GM18508 (cell line): ENCODE results near the gene B3GNT8.
"Not testable (repeated sequence)": the region's sequence is repeated elsewhere in the genome, so short reads cannot be mapped to it uniquely, and the experiment has no call there.

ENCODE experiments used
- ATAC-seq: cut with Tn5 transposase; IDR thresholded peaks from one replicate; pipeline ENCODE4 v1.9.1; 2021; ENCODE audit warnings: moderate number of reproducible peaks; ENCODE audit not compliant: insufficient read depth, unreplicated experiment

The B3GNT8 gene

DNA sequence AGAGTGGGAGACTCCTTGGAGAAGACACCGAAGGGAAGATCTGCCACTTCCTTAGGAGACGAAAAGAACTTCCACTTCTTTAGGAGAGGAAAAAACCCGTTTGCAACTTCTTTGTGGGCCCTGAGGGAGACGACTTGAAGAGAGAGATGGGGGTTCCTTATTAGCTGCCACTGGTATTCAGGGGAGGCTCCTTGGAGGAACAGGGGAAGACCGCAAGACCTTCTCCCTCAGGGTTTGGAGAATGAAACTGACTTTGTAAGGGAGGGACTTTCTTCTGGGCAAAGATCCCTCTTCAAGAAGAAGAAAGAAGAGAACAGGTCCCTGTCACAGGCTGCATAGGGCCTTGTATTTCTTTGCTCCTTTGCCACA, 29.1 kb downstream of the B3GNT8 start:
- no peak for ATAC-seq

DNA sequence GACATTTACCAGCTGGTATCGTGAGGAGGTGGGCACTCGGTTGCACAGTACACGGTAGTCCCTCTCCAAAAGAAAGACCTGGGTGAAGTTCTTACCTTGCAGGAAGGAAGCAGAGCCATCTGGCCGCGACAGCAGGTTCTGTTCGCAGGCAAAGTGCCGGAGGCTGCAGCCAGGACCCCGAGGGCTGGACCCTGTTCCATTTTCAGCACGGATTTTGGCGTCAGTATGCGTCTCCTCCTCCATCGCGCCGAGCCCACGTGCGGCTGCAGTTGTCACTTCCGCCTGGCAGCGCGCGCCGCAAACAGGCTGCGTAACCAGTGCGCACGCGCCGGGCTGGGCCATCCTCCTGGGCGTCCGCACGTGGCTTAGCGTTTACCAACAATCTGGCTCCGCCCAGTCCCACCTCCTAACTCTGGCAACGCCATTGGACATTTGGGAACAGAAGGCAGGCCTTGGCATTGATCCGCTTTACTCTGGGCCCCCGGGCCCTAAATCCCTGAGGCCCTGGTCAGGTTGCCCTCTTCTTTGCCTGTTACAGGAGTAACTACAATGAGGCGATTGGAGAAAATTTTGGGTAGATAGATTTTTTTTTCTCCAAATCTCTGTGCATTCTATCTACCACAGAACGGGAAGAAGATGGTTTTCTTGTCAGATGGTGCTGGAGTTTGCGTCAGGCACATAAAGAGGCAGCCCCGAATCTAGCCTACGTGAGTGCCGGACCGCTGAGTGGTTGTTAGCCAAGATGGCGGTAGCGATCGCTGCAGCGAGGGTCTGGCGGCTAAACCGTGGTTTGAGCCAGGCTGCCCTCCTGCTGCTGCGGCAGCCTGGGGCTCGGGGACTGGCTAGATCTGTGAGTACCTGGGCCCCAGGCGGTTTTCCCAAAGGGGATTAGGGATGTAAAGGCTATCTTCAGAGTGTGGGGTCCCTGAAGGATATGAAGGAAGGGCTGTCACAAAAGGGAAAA, 29.8 kb downstream of the B3GNT8 start, which contains the start of the genes BCKDHA and EXOSC5:
Gene BCKDHA (plus strand): TSS at position 733 of the 964 bp plus-strand sequence. CDS start 10 bp downstream, at position 743.
Gene EXOSC5 (minus strand): TSS at position 274 of the 964 bp plus-strand sequence. CDS start 31 bp downstream, at position 243.
- peak; percentile 48 for ATAC-seq

DNA sequence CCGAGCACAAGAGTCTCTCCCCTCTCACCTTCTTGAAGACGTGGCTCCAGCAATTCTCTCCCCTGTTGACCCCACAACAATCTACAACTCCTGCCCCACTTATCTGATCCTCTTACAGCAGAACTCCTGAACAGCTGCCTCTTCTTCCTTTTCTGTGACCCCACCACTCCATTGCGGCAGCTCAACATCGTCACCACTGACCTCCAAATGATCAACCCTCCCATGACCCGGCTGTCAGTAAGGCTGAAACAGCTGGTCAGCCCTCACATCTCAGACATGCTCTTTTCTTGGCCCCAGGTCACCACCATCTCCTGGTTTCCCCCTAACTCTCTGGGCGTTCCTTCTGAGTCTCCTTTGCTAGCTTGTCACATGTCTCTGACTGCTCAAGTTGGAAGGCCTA, 31.8 kb downstream of the B3GNT8 start:
- no peak for ATAC-seq

DNA sequence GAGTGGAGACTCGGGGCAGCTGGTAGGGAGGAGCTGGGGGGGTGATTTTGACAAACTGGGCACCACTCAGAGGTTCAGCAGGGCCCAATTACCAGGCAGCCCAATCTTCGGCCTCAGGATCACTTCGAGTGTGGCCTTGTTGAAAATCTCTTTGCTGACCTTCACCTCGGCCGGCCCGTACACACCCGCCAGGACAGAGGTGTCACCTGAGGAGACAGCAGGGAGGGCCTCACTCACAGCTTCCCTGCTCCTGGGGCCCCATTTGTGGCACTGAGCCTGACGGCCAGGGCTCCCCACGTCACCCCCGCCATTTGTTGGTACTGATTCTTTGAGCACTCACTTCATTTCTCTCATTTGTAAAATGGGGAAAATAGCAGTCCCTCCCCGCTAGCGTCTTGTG, 34.4 kb downstream of the B3GNT8 start:
- no peak for ATAC-seq

DNA sequence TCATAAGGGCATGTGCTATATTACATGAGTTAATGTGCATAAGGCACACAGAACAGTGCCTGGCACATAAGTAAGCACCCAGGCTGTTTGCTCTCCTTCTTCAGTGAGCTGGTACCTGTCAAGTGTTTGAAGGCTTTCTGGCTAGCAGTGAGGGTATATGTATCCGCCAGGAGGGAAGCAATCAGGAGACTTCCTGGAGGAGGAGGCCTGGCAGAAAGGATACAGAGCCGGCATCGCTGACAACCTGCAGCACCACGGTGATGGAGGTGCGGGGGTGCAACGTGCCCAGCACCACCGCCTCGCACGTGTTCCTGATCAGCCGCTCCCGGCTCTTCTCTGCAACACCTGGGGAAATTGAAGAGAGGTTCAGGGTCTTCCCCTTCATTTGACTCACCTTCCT, 35.6 kb downstream of the B3GNT8 start:
- no peak for ATAC-seq

DNA sequence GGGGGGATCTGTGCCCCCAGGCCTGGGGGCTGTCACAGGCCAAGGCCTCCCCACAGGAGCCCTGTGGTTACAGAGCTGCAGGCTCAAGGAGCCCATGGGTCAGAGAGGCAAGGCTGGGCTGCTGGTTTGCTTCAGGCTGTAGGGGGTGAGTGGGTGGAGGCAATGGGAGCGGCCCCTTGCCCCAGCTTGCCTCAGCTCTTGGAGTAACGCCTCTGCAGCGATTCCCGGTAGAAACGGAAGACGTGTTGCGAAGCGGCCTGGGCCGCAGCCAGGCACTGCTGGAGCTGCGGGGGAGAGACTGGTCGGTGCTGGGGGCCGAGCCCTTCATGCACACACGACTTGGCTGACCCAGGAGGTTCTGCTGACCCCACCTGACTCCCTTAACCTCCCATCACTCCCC, 40.7 kb downstream of the B3GNT8 start:
- no peak for ATAC-seq

DNA sequence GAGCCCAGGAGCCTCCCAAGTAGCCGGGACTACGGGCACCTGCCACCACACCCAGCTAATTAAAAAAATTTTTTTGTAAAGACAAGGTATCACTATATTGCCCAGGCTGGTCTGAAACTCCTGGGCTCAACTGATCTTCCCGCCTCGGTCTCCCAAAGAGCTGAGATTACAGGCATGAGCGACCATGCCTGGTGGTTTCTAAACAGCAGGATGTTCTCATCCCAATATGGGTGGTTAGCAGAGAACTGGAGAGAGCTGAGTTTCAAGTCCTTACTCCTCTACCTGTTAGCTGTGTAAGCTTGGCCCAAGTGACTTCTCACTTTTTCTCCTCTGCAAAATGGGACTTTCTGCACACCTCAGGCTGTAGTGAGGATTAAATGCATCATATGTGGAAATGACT, 42.8 kb downstream of the B3GNT8 start:
- no peak for ATAC-seq

DNA sequence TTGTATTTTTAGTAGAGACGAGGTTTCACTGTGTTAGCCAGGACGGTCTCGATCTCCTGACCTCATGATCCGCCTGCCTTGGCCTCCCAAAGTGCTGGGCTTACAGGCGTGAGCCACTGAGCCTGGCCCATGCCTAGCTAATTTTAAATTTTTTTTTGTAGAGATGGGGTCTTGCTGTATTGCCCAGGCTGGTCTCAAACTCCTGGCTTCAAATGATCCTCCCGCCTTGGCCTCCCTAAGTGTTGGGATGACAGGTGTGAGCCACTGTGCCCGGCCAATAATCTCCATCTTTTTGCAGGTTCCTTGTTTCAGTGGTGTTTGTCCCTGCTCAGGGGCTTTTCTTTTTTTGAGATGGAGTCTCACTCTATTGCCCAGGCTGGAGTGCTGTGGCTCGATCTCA, 45.6 kb downstream of the B3GNT8 start:
- ATAC-seq: not testable (repeated sequence)

DNA sequence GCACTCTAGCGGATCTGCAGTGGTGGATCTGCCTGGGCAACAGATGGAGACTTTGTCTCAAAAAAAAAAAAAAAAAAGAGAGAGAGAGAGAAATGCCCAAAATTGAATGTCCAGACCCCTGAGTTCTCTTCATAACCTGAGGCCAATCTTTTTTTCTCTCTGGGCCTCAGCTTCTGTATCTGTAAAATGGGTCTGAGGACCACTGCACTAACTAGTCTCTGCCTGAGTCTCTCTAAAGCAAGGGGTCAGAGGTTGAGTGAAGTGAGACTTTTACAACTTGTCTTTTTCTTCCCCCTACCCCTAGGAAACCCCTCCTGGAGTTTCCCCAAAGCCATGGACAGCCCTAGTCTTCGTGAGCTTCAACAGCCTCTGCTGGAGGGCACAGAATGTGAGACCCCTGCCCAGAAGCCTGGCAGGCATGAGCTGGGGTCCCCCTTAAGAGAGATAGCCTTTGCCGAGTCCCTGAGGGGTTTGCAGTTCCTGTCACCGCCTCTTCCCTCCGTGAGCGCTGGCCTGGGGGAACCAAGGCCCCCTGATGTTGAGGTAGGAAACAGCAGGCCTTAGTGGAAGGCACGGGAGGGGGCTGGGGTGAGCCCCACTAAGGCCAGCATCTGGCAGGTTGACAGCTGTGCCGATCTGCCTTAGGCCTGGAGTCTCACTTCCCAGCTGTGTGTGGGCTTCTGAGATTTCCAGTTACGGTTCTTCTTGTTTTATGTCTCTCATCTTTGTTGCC, 49.0 kb downstream of the B3GNT8 start:
- ATAC-seq: no peak

DNA sequence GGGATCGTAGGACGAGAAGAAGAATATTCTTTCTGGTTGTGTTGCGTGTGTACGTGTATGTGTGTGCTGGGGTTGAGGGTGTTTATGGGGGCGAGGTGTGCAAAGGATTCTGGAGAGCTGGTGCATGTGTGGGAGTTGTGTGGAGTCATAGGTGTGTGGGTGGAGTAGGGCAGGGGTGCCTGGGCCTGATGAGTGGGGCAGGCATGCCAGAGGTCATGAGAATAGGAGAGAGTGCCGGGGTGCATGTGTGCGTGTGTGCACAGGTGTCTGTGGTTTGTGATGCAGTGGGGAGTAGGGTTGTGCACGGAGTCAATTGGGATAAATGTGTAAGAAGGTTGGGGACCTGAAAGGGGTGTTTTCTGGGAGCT, 50.2 kb downstream of the B3GNT8 start:
- ATAC-seq: no peak

DNA sequence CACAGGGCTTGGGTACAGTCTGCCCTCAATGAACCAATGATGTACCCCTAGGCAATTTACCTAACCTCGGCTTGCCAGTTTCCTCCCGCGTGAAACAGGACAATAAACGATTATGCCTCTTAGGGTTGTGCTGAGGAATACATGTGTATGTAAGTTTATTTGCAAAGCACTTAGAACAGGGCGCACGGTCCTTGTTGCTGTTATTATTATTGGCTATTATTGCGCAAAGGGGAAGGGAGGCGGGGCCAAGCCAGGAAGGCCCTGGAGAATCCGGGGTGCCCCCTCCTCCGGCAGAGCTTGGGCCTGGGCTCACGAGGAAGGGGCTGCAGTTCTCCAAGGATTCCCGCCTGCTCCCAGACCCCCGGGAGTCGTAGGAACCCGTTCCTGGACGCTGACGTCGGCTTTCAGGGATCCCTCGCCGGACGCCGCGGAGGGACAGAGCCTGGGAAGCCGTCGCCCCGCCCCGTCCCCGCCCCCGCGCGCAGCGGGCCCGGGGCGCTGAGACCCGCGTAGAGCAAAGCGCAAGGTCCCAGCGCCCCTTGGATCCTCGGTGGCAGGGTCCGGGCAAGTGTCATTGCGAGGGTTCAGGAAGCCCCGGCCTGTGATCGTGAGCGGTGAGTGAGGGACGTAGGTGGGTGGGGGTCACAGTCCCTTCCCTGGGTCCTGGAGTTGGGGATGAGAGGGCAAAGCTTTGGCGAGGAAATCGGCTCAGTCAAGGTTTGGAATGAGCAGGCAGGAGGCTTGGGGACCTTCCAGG, 50.8 kb downstream of the B3GNT8 start, which contains the start of gene TMEM91:
Gene TMEM91 (plus strand): TSS at position 293 of the 757 bp plus-strand sequence. CDS start 1,777 bp downstream, outside the sequence.
- no peak for ATAC-seq
